PFSK-1 (cell line): ENCODE data around the gene ASB13.

Experiments
- FOXP2 ChIP-seq: optimal IDR thresholded peaks from 2 replicates; pipeline ENCODE3; 2011; ENCODE audit warnings: borderline replicate concordance, control low read depth, inconsistent platforms; ENCODE audit not compliant: insufficient read depth; ENCODE audit errors: extremely low read length, extremely low read depth
- POLR2AphosphoS5 ChIP-seq: IDR thresholded peaks from 2 replicates; pipeline ENCODE4 v1.6.1; 2012; ENCODE audit warnings: low read depth, mild to moderate bottlenecking, control low read depth, low read length, moderate library complexity
- SIN3A ChIP-seq: IDR thresholded peaks from 2 replicates; pipeline ENCODE4 v1.6.1; 2012; ENCODE audit warnings: mild to moderate bottlenecking, low read length, moderate library complexity, borderline replicate concordance; ENCODE audit not compliant: insufficient read depth
- TAF1 ChIP-seq: IDR thresholded peaks from 2 replicates; pipeline ENCODE4 v1.6.1; 2012; ENCODE audit warnings: low read length, control low read depth, borderline replicate concordance; ENCODE audit not compliant: insufficient read depth
- TF ChIP-seq, protein P1 (sequence below), 2 experiments: IDR thresholded peaks; 2 replicates each; pipeline versions ENCODE4 v1.6.1 to v1.8.0; 2011 to 2012; ENCODE audit warnings: low read depth in 2 of 2, low read length in 2 of 2, control low read depth in 1 of 2, inconsistent platforms in 1 of 2, mild to moderate bottlenecking in 1 of 2, moderate library complexity in 1 of 2; ENCODE audit not compliant: insufficient read depth in 1 of 2

The ASB13 gene

GRCh38 chr10:5681930-5682329 lies 15.5 kb upstream of the ASB13 start:
- TF ChIP-seq TAF1 (no peak), SIN3A (no peak), POLR2AphosphoS5 (no peak), FOXP2 (no peak)
- TF ChIP-seq, protein P1, sequence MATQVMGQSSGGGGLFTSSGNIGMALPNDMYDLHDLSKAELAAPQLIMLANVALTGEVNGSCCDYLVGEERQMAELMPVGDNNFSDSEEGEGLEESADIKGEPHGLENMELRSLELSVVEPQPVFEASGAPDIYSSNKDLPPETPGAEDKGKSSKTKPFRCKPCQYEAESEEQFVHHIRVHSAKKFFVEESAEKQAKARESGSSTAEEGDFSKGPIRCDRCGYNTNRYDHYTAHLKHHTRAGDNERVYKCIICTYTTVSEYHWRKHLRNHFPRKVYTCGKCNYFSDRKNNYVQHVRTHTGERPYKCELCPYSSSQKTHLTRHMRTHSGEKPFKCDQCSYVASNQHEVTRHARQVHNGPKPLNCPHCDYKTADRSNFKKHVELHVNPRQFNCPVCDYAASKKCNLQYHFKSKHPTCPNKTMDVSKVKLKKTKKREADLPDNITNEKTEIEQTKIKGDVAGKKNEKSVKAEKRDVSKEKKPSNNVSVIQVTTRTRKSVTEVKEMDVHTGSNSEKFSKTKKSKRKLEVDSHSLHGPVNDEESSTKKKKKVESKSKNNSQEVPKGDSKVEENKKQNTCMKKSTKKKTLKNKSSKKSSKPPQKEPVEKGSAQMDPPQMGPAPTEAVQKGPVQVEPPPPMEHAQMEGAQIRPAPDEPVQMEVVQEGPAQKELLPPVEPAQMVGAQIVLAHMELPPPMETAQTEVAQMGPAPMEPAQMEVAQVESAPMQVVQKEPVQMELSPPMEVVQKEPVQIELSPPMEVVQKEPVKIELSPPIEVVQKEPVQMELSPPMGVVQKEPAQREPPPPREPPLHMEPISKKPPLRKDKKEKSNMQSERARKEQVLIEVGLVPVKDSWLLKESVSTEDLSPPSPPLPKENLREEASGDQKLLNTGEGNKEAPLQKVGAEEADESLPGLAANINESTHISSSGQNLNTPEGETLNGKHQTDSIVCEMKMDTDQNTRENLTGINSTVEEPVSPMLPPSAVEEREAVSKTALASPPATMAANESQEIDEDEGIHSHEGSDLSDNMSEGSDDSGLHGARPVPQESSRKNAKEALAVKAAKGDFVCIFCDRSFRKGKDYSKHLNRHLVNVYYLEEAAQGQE (IDR thresholded peaks at IDR 0.05; ENCODE audit: insufficient read depth in 1 of 2, low read depth in 2 of 2, low read length in 2 of 2): no peak

- TF ChIP-seq FOXP2 (no peak), POLR2AphosphoS5 (no peak), SIN3A (no peak), TAF1 (no peak)
- TF ChIP-seq, protein P1 (IDR thresholded peaks at IDR 0.05; ENCODE audit: insufficient read depth in 1 of 2, low read depth in 2 of 2, low read length in 2 of 2): no peak
Measured at GRCh38 chr10:5679606-5680005, 13.2 kb upstream of the ASB13 start.

DNA sequence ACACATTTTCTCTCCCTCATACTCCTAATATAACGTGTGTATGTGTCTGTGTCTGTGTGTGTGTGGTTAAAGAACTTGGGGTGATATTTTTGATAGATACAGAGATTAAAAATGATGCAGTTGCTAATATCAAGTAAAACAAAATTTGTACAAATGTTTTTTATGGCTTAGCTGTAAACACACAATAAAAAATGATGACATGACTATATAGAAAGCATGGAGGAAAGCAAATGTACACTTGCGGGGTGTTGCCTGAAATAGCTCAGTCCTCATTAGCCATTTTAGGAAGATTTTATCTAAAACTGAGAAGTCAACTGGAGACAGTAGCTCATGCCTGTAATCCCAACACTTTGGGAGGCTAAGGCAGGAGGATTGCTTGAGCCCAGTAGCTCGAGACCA lies 12.6 kb upstream of the ASB13 start:
- TF ChIP-seq, protein P1 (IDR thresholded peaks at IDR 0.05; ENCODE audit: insufficient read depth in 1 of 2, low read depth in 2 of 2, low read length in 2 of 2): no peak

GRCh38 chr10:5678397-5679036 lies 12.1 kb upstream of the ASB13 start:
- TF ChIP-seq FOXP2 (no peak), TAF1 (no peak)

GRCh38 chr10:5670662-5671375 lies 4.4 kb upstream of the ASB13 start:
- TF ChIP-seq SIN3A: no peak
- TF ChIP-seq, protein P1 (IDR thresholded peaks at IDR 0.05; ENCODE audit: insufficient read depth in 1 of 2, low read depth in 2 of 2, low read length in 2 of 2): no peak
- no peak for TF ChIP-seq POLR2AphosphoS5
- no peak for TF ChIP-seq TAF1
- TF ChIP-seq FOXP2: no peak
